Lung microvascular endothelial cell (primary cell): ENCODE measurements around the gene OR10A2. TPM values are rescaled to one million over a fixed set of nuclear protein-coding genes. Genes with fewer than 3 reads are reported as not detected.
"Not testable (repeated sequence)": the region's sequence is repeated elsewhere in the genome, so short reads cannot be mapped to it uniquely, and the experiment has no call there.

Experiments
- DNase-seq, 2 donors: peaks; one replicate each; pipeline versions ENCODE4 v3.0.0 to v3.0.0-alpha.2; 2010; ENCODE audit warnings: low read depth in 2 of 2
- total RNA-seq: library from RNA; depleted of rRNA; stranded (reverse); fragments of >200 nt; gene quantifications from 2 replicates; pipeline ENCODE4 v1.2.1, GENCODE V29; 2014

OR10A2 gene
- total RNA-seq, 1 donor from 2014 or later = not detected

DNA sequence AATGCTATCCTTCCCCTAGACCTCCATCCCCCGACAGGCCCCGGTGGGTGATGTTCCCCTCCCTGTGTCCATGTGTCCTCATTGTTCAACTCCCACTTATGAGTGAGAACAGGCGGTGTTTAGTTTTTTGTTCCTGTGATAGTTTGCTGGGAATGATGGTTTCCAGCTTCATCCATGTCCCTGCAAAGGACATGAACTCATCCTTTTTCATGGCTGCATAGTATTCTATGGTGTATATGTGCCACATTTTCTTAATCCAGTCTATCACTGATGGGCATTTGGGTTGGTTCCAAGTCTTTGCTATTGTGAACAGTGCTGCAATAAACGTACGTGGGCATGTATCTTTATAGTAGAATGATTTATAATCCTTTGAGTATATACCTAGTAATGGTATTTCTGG, 24.9 kb downstream of the OR10A2 start:
- DNase-seq = not testable (repeated sequence)

DNA sequence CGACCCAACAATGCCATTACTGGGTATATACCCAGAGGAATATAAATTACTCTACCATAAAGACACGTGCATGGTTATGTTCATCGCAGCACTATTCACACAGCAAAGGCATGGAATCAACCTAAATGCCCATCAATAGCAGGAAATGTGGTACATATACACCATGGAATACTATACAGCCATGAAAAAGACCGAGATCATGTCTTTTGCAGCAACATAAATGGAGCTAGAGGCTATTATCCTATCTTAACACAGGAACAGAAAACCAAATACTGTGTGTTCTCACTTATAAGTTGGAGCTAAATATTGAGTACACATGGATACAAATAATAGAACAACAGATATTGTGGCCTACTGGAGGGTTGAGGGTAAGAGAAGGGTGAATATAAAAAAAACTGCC, 26.0 kb downstream of the OR10A2 start:
- no peak for DNase-seq

DNA sequence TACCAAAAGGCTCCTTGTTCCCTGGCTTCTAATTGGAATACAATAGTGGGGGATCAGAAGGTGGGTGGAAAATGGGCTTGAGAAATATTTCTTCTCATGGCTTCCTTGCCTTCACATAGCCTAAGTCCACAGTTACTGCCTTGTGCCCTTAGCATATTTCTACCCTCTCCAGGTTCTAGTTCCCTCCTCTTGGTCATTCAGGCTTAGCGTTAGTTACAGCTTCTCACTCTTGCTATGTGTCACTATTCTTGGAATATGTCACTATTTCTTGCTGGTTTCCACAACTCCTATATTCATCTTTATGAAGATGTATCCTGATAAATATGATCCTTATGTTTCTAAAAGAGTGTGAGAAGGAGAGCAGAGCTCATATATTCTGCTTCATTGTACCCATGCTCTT, 27.0 kb downstream of the OR10A2 start:
- DNase-seq = no peak

DNA sequence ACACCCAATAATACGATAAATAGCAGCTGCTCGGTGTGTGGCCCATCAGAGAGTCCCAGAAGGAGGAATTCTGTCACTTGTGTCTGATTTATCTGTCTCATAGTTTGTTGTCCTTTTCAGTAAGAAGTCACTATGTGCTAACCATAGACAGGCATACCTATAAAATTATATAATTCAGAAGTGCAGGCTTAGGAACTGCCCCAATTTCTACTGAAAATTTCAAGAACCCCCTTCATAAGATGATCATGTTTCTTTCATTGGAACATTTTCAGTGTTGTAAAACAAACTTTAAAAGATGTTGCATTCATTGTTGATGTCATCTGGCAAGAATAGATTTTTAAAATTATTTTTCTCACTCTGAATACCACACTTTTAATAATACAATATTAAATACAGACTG, 29.5 kb downstream of the OR10A2 start, which contains the start of gene OR2D2:
OR2D2 (minus strand) TSS at position 101 of the 400 bp plus-strand sequence; CDS start at position 101, 0 bp downstream.
- DNase-seq = no peak

DNA sequence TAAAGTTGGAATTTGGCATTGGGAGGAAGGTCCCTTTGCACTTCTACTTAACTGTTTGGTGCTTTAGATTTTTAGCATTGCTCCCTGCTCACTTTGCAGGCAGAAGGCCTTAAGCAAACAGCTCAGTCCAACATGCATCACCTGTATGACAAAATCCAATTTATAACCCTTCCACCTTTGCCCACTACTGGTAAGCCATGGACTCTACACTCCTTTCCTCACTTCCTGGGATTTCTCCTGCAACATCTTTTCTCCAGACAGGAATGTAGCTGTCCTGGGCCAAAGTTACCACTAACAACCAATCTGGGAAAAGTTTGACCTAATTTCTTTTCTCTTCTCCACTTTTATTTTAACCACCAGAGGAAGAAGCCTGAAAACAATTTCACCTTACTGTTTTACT, 31.2 kb downstream of the OR10A2 start:
- DNase-seq = no peak

DNA sequence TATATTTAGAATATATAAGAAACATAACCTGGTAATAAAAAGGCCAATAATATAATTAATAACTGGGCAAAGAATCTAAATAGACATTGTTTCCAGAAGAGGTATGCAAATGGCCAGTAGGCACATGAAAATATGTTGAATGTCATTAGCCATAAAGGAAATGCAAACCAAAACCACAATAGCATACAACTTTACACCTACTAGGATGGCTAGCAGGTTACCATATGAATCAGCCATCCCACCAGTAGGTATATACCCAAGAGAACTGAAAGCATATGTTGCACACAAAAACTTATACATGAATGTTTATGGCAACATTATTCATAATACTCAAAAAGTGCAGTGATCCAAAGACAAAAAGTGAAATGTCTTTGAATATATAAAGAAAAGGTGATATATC, 32.2 kb downstream of the OR10A2 start:
- DNase-seq = no peak

DNA sequence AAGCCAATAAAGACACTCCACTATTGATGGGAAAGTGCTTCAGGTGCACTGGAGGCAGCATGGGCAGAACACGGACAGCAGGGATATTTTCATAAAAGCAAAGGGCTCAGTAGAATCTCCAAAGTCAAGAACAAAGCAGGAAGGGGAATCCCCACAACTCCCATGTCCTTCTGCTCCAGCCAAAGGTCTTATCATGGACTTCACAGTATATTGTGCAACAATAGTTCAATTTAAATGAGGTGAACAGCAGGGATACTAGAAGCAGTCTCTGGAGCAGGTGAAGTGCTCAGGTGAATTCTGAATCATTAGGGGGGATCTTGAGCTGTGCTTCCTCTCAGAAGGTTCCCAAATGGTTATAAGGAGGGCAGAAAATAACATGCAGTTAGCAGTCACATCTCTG, 36.1 kb downstream of the OR10A2 start:
- no peak for DNase-seq

DNA sequence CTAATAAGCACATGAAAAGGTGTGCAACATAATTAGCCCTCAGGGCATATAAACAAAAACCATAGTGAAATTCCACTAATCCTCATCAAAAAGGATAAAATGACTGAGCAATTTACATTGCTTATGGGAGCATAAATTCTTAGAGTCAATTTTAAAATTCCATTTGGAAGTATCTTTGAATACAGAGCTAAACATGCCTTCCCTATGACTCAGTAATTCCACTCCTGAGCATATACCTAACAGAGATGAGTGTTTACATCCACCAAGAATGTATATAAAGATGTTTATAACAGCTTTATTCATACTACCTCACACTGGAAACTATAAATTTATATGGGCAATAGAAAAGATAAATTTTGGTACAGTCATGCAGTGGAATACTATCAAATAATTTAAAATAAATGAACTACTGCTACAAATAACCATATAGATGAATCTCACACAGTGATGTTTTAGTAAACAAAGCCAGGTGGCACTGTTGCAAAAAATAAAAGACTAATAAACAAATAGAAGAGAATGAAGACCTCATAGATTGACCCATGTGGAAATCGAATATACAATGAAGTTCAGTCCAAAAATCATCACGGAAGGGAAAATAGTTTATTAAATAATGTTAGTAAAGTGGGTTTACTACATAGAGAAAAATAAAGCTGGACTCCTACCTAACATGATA, 37.6 kb downstream of the OR10A2 start:
- no peak for DNase-seq

DNA sequence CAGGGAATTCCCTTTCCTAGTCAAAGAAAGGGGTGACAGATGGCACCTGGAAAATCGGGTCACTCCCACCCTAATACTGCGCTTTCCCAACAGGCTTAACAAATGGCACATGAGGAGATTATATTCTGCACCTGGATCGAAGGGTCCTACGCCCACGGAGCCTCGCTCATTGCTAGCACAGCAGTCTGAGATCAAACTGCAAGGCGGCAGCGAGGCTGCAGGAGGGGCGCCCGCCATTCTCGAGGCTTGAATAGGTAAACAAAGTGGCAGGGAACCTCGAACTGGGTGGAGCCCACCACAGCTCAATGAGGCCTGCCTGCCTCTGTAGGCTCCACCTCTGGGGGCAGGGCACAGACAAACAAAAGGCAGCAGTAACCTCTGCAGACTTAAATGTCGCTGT, 41.9 kb downstream of the OR10A2 start:
- DNase-seq = not testable (repeated sequence)

DNA sequence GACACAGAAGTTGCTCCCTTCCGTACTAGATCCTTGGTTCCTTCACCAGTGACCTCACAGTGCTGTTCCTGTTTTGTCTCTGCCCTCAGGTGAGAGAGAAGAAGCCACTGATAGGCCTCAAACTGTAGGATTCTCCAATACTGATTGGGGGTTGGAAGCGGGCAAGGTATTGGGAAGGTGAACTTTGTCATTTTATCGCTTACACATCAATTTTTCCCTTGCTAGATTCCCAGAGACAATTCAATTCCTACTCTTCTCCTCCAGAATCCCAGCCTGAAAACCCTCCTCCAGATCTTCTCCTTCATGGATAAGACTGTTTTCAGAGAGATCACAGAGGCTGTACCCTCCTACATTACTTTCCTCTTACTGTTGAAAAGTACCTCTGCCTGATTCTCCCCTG, 48.5 kb downstream of the OR10A2 start:
- DNase-seq = no peak

DNA sequence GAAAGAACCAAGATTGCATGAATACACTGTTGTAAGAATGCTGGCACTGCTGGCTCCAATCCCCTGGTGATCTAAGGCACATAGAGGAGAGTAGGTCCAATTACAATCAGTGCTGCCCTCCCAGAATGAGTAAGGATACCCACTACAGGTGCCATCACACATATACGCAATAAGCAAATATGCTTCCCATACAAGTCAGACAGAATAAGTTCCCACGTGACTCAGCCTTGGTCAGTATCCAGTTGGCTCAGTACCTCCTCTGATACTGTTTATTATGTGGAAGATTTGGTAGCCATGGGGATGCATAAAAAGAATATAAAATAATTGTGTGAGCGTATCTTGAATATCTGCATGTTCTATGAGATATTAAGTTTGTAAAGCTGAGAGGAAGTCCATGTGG, 49.1 kb downstream of the OR10A2 start:
- peak; percentile 67 to 83 for DNase-seq

DNA sequence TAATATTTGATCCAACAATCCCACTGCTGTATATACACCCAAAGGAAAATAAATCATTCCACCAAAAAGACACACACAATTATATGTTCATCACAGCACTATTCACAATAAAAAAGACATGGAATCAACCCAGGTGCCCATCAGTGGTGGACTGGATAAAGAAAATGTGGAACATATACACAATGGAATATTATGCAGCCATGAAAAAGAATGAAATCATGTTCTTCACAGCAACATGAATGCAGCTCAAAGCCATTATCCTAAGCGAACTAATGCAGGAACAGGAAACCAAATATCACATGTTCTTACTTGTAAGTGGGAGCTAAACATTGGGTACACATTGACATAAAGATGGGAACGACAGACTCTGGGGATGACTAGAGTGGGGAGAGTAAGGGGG, 56.8 kb downstream of the OR10A2 start:
- DNase-seq = no peak

DNA sequence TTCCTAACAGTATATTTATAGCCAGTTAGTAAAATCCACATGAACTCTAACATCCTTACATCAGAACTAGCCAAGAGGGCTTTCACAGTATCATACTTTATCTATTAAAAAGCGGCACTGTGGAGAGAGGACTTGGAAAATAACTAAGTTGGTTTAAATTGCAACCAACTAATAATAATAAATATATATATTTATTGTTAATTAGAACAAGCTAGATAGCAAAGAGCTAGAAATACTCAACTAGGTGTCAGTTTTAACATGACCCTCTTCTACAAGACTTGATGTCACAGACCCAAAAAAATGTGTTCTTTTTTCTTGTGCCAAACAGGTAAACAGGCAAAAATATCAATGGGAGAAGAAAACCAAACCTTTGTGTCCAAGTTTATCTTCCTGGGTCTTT, 57.8 kb downstream of the OR10A2 start, which contains the start of gene OR2D3:
OR2D3 (plus strand) TSS at position 301 of the 400 bp plus-strand sequence; CDS start at position 301, 0 bp downstream.
- no peak for DNase-seq

Other genes with a start within 250 kb of the OR10A2 start
- 61.2 and 69.2 TPM in 2 replicates for gene TPP1, start 243.6 kb upstream of the OR10A2 start, total RNA-seq
- 28.3 and 46.2 TPM in 2 replicates for gene DCHS1, start 207.2 kb upstream of the OR10A2 start, total RNA-seq
- 44.7 and 47.4 TPM in 2 replicates for gene MRPL17, start 179.7 kb upstream of the OR10A2 start, total RNA-seq
- gene OR2AG2, start 91.1 kb upstream of the OR10A2 start, total RNA-seq = under 0.01 and 0.20 TPM in 2 replicates
- not detected in 2 replicates for gene OR2AG1, start 80.0 kb upstream of the OR10A2 start, total RNA-seq
- under 0.01 TPM in 2 replicates for gene OR6A2, start 63.4 kb upstream of the OR10A2 start, total RNA-seq
- gene OR10A5, start 17.4 kb upstream of the OR10A2 start, total RNA-seq = not detected in 2 replicates
- gene OR10A4, start 13.6 kb downstream of the OR10A2 start, total RNA-seq = not detected in 2 replicates
- under 0.01 TPM in 1 of 2 replicates, not detected in the other for gene OR2D2, start 29.4 kb downstream of the OR10A2 start, total RNA-seq
- gene OR2D3, start 57.9 kb downstream of the OR10A2 start, total RNA-seq = not detected in 2 replicates
- 0.79 and 2.0 TPM in 2 replicates for gene ZNF215, start 63.4 kb downstream of the OR10A2 start, total RNA-seq
- gene ZNF214, start 157.3 kb downstream of the OR10A2 start, total RNA-seq = 0.20 and 0.65 TPM in 2 replicates
- gene NLRP14, start 157.4 kb downstream of the OR10A2 start, total RNA-seq = under 0.01 TPM in 1 of 2 replicates, not detected in the other
- gene RBMXL2, start 225.9 kb downstream of the OR10A2 start, total RNA-seq = not detected in 2 replicates